ENCODE data around the gene ZNF175.

DNA sequence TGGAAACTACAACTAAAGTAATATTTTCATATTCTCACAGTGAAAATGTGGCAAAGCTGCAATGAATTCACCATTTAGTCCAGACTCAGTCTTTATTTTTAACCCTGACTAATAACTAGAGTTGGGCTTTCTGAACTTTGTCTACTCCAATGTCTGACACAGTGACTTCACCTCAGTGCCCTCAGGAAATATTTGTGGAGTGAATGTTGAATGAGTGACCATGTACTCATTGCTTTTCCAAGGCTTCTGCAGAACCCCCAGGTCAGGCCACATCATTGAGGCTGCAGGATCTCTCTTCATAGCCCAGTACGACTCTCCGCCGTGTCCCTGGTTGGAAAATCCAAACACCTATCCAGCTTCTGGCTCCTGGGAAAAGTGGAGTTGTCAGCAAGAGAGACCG, 1.8 kb downstream of the ZNF175 start:
- TF ChIP-seq FOXM1 (IDR thresholded peaks at IDR 0.05; ENCODE audit: borderline replicate concordance) (no peak), BHLHE40 (IDR thresholded peaks at IDR 0.05; ENCODE audit: borderline replicate concordance) (no peak), SUZ12 (IDR thresholded peaks at IDR 0.05) (no peak), FOXK2 (IDR thresholded peaks at IDR 0.05) (no peak), HDGF (IDR thresholded peaks at IDR 0.05; ENCODE audit: borderline replicate concordance) (no peak), SP1 (IDR thresholded peaks at IDR 0.05) (no peak), CTBP1 (IDR thresholded peaks at IDR 0.05; ENCODE audit: borderline replicate concordance) (no peak), NFRKB (IDR thresholded peaks at IDR 0.05) (no peak), LEF1 (IDR thresholded peaks at IDR 0.05; ENCODE audit: borderline replicate concordance) (no peak), TARDBP (IDR thresholded peaks at IDR 0.05) (no peak), FOXA1 (IDR thresholded peaks at IDR 0.05) (no peak), ZNF384 (IDR thresholded peaks at IDR 0.05) (no peak)
- TF ChIP-seq, protein P1, sequence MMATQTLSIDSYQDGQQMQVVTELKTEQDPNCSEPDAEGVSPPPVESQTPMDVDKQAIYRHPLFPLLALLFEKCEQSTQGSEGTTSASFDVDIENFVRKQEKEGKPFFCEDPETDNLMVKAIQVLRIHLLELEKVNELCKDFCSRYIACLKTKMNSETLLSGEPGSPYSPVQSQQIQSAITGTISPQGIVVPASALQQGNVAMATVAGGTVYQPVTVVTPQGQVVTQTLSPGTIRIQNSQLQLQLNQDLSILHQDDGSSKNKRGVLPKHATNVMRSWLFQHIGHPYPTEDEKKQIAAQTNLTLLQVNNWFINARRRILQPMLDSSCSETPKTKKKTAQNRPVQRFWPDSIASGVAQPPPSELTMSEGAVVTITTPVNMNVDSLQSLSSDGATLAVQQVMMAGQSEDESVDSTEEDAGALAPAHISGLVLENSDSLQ (IDR thresholded peaks at IDR 0.05) = no peak
